GM18526 (cell line): ENCODE results near the gene RPL38.

Source experiments
- POLR2A ChIP-seq: IDR thresholded peaks from 3 replicates; pipeline ENCODE4 v1.6.1; 2011; ENCODE audit not compliant: insufficient read length; ENCODE audit errors: extremely low read depth

Gene RPL38

GRCh38 chr17:74227271-74228080 is 24.0 kb downstream of the RPL38 start:
- TF ChIP-seq POLR2A = no peak

DNA sequence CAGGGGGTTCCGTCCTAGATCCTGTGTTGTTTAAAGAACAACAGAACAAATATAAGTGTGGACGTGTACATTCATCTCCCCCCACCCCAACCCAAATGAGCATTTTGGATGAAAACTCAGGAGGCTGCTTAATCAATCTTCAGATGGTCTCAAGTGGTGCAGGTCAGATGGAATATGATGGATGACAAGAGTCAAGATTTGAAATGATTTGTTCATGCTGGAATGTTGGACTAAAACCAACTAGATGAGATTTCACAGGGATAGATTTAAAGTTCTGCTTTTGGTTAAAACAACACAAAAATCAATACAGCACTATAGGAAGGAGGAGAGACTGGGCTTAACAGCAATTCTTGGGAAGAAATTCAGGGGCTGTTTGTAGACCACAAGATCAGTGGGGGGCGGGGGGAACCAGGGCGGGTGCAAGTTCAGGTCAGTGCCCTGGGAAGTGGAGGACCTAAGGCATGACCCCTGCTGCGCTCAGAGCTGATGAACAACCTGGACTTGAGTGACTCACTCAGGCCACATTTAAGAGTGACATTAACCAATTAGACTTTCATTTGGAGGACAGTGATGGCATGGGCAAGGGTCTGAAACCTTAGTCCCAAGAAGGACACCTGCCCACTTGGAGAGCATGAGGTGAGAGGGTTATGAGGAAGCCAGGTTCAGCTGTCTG is 25.0 kb downstream of the RPL38 start:
- no peak for TF ChIP-seq POLR2A

GRCh38 chr17:74230896-74231295 is 27.4 kb downstream of the RPL38 start:
- TF ChIP-seq POLR2A = no peak

- no peak for TF ChIP-seq POLR2A
Measured at GRCh38 chr17:74231928-74232907, 28.7 kb downstream of the RPL38 start.

DNA sequence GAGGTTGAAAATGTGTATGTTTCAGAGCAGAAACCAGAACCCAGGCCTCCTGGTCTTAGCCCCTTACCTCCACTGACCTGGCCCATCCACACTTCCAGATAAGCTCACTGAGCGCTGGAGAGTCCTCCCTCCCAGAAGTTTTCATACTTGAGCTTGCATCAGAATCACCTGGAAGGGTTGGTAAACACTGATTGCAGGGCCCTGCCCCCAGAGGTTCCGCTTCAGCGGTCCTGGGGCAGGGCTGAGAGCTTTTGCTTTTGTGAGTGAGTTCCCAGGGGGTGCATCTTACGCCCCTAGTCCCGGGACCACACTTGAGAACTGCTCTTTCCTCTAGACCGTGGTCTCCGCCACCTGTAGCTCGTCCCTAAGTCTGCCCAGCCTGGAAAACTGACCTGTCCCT is 30.5 kb downstream of the RPL38 start:
- no peak for TF ChIP-seq POLR2A

DNA sequence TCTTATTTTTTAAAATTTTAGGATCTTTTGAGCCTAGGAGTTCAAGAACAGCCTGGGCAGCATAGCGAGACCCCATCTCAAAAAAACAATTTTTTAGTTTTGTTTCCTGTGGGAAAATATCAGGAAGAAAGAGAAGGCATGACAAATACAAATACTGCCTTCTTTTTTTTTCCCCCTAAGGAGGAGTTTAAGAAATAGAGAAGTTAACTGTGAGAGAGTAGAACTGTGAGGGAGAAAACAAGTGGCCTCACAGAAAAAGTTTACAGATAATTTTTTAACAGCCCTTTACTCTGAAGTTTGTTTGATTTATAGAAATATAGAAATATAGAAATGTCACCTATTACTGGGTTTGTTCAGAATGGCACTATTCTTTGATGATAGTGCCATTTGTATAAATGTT is 31.0 kb downstream of the RPL38 start:
- TF ChIP-seq POLR2A = no peak

- TF ChIP-seq POLR2A = no peak
Measured at GRCh38 chr17:74235040-74235581, 31.6 kb downstream of the RPL38 start.

GRCh38 chr17:74235911-74236371 is 32.5 kb downstream of the RPL38 start:
- TF ChIP-seq POLR2A = no peak

DNA sequence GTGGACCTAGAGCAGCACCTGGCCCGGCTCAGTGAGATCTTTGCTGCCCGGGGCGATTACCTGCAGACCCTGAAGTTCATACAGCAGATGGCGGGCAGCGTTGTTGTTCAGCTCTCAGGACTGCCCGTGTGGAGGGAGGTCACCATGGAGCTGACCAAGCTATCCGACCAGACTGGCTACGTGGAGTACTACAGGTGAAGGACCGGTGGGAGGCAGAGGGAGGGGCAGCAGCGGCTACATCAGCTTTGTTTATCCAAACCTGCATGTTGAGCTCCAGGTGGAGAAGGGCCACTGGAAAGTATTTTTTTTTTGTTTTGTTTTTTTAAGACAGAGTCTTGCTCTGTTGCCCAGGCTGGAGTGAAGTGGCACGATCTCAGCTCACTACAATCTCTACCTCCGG is 33.8 kb downstream of the RPL38 start:
- no peak for TF ChIP-seq POLR2A

GRCh38 chr17:74239172-74239571 is 35.7 kb downstream of the RPL38 start:
- TF ChIP-seq POLR2A = no peak

DNA sequence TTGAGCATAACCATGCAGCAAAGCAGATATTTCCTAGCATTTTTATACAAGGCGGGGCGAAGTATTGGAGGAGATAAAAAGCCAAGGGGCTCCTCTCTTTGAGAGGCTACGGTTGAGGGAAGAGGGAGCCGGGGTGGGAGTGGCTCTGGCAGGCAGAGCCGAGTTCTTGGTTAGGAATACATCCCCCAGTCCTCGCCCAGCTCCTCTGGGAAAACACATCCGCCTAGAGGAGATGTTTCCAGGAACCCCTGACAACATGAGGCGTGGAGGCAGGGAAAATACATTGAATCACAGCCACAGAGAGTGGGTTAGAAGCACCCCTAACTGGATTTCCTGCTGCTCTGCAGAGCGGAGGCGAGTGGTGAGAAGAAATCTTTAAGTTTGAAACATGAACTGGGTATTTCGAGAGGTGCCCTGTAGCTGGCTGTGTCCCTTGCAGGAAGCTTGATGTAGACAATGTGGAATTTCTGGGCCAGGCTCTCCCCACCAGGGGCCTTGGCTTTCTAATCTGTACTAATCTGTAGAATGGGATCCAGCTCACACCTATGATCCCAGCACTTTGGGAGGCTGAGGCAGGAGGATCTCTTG is 37.2 kb downstream of the RPL38 start:
- no peak for TF ChIP-seq POLR2A

DNA sequence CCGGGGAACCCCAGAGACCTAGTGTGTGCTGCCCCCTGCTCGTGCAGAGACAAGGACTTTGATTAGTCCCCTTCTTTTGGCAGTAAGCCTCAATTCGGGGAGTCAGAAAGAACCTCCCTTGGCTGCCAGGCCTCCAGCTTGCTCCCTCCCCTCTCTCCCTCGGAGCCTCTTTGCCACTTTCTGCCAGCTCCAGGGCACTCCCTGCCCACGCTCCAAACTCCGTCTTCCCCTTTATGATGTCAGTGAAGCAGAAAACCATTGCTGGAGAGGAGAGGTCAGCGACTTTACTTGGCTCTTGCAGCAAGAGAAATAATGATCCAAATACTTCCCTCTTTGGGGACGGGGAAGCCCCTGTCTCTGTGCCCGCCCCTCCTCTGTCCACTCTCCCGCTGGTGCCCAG is 38.0 kb downstream of the RPL38 start:
- no peak for TF ChIP-seq POLR2A

- TF ChIP-seq POLR2A = no peak
Measured at GRCh38 chr17:74241847-74242246, 38.4 kb downstream of the RPL38 start.

GRCh38 chr17:74243013-74243755 is 39.7 kb downstream of the RPL38 start:
- no peak for TF ChIP-seq POLR2A
